GM13977 (cell line): Measurements from ENCODE around the gene DNAH10.

Experiments used
- DNase-seq: peaks from one replicate; pipeline ENCODE4 v3.0.0; 2012; ENCODE audit warnings: low spot score
- CTCF ChIP-seq: IDR thresholded peaks from 2 replicates; pipeline ENCODE4 v1.5.1; 2012; ENCODE audit warnings: mild to moderate bottlenecking, control low read depth; ENCODE audit not compliant: insufficient read depth; ENCODE audit errors: extremely low read depth, missing control alignments
- in situ Hi-C: fragments of 300-500 bp; cut with MboI; formaldehyde crosslinking; loops from one replicate; pipeline ENCODE4 v1.12.0; 2022; ENCODE audit warnings: low sequenced_read_pairs, low pct_unique_long_range_greater_than_20kb, mixed read lengths, inconsistent platforms; ENCODE audit not compliant: unreplicated experiment

Gene DNAH10

GRCh38 chr12:123916729-123917128 lies 154.6 kb downstream of the DNAH10 start:
- no peak for DNase-seq
- in situ Hi-C loops = no loop called here
- no peak for TF ChIP-seq CTCF

GRCh38 chr12:123917337-123917850 lies 155.3 kb downstream of the DNAH10 start:
- in situ Hi-C loops = no loop called here
- no peak for TF ChIP-seq CTCF
- no peak for DNase-seq

GRCh38 chr12:123919980-123920360 lies 157.9 kb downstream of the DNAH10 start:
- in situ Hi-C loops = no loop called here
- DNase-seq = no peak
- TF ChIP-seq CTCF = no peak

GRCh38 chr12:123923038-123923437 lies 160.9 kb downstream of the DNAH10 start:
- no peak for TF ChIP-seq CTCF
- no peak for DNase-seq
- in situ Hi-C loops = no loop called here

GRCh38 chr12:123923927-123924326 lies 161.8 kb downstream of the DNAH10 start:
- in situ Hi-C loops = no loop called here
- DNase-seq = no peak
- no peak for TF ChIP-seq CTCF

GRCh38 chr12:123924539-123924938 lies 162.4 kb downstream of the DNAH10 start:
- TF ChIP-seq CTCF = no peak
- in situ Hi-C loops = no loop called here
- DNase-seq = no peak

GRCh38 chr12:123928274-123928865 lies 166.3 kb downstream of the DNAH10 start:
- no peak for DNase-seq
- TF ChIP-seq CTCF = no peak
- in situ Hi-C loops = no loop called here
